ENCODE measurements around the gene B3GNT3.

The B3GNT3 gene

DNA sequence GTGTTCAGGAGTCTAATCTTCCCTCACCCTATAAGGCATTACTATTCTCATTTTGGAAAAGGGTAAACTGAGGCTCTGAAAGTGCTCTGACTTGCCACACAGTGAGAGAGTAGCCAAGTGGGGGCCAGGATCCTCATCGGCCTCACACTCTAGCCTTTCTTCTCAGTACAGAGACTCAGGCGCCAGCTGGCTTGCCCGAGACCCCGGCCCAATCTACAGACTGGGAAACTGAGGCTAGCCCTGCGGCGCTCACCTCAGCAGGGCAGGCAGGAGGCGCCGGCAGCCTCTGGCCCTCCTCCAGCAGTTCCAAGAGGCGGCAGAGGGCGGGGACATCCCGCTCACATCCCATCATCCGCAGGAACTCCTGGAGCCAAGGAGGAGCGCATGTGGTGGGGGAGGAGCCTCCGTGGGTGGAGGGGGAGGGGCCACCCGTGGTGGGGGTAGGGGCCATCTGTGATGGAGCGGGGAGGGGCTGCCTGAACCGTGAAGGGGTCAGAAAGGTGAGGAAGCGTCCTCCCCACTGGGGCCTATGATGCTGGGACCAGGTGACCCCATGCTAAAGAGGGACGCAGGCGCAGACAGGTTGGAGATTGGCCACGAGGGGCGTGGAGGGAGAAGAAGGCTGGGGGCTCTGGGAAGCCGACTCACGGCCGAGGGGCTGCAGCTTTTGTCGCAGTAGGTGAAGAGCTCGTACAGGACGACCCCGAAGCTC is 35.1 kb downstream of the B3GNT3 start:
- no peak for DNase-seq (ENCODE audit: low read depth)
- peak overlapping the region; percentile 37 for H3K4me3 ChIP-seq (ENCODE audit: low read depth, low read length)

DNA sequence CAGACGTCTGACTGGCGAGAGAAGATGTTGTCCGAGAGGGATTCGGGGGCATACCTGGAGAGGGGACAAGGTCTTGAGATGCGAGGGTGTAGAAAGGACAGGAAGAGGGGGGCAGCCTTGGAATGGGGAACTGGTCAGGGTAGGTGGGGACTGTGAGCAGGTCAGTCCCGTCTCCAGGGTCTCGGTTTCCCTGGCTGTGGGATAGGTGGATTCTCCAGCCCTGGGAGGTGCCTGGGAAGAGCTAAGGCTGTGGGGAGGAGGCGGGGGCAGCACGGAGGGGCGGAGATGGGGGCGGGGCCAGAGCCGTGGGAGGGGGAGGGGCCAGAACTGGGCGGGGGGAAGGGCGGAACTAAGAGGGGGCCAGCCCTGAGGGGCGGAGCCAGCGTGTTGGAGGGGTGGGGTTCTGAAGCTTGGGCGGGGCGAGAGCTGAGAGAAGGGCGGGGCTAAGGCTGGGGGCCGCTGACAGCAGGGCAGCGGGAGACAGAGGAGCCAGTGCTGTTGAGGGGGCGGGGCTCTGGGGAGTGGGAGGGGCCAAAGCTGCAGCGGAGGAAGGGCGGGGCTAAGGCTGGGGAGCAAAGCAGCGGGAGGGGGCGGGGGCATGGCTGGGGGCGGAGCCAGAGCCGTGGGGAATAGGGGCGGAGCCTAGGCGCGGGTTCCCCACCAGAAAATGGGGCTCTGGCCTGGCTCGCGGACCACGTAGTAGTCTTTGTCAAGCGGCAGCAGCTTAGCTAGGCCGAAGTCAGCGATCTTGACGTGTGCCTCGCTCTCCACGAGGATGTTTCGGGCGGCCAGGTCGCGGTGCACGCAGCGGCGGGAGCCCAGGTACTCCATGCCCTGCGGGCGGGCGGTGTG is 35.9 kb downstream of the B3GNT3 start:
- peak overlapping the region; percentile 37 for H3K4me3 ChIP-seq (ENCODE audit: low read depth, low read length)
- peak; percentile 35 for DNase-seq (ENCODE audit: low read depth)

DNA sequence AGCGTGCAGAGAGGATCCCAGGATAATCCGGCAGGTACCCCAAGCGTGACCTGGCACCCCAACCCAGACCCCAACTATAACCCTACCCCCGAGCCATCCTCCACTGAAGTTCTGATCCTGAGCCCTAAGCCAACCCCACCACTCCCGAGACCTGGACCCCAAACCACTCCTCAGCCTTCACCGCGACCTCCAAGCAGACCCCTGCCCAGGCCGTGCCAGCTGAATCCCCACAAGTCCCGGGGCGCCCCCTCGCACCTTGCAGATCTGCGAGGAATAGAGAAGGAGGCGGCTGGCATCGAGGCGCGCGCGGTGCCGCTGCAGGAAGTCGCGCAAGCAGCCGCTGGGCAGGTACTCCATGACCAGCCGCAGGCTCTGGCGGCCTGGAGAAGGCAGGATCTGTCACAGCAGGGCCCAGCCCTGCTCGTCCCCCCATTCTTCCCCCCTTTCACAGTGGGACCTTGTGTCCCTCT is 36.5 kb downstream of the B3GNT3 start:
- DNase-seq (ENCODE audit: low read depth): no peak
- H3K4me3 ChIP-seq (ENCODE audit: low read depth, low read length): peak overlapping the region; percentile 35

DNA sequence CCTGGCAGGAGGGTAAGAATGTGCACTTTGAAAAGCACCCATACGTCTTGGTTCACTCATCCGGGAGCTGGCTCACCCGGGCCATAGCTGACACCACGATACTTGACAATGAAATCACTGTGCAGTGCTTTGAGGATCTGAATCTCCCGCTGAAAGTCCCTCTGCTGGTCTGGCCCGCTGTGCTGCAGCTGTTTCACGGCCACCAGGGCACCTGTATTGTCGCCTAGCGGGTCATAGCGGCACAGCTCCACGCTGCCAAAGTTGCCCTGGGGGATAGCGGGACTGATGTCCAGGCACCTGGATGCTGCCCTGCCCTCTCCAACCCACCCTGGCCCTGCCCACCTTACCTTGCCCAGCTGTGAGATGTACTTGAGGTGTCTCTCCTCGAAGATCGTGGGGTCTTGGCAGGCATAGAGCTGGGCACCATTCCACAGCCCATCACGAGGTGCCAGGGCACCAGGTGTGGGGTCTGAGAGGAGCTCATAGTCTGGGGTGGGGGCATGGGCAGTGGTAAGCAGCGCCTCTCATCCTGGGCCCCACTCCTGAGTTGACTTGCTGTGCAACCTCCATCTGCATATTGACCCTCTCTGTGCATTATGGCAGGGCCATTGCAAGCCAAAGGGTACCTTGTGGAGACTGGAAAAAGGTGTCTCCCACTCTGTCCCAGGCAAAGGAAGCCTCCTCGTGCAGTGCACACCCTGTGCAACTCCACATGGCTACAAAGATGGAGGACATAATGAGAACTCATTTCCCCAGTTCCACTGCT is 37.7 kb downstream of the B3GNT3 start:
- DNase-seq (ENCODE audit: low read depth): no peak
- no peak overlapping the region for H3K4me3 ChIP-seq (ENCODE audit: low read depth, low read length)

DNA sequence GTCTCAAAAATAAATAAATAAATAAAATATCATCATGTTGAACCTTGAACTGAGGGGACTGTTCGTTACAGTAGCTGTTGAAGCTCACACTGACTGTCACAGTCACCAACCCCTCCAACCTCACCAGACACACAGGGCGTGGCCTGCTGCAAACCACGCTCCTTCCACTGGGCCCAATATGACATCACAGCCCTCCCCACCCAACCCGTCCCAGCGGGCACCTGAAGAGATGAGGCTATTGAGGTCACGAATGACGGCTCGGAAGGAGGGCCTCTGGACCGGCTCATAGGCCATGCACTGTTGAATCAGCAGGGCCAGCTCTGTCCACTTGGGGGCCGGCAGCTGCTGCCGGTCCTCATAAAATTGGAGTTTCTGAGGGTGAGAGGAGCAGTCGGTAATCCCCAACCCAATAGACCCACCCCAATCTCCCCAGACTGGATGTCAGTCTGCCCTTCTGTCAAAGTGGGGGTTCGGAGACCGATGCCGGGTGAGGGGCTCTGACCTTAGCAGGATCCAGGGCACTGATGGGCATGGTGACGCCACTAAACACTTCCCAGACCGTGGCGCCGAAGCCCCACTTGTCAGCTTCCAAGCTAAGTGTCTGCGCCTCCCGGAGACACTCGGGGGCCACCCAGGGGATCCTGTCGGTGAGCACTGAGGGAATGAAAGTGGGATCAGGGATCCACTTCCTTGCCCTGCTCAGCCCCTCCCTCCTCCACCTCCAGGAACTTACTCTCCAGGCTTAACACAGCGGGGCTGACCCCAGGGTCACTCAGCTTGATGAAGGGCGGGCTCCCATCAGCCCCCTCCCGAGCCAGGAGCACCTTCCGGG is 39.6 kb downstream of the B3GNT3 start:
- no peak for DNase-seq (ENCODE audit: low read depth)
- no peak overlapping the region for H3K4me3 ChIP-seq (ENCODE audit: low read depth, low read length)

DNA sequence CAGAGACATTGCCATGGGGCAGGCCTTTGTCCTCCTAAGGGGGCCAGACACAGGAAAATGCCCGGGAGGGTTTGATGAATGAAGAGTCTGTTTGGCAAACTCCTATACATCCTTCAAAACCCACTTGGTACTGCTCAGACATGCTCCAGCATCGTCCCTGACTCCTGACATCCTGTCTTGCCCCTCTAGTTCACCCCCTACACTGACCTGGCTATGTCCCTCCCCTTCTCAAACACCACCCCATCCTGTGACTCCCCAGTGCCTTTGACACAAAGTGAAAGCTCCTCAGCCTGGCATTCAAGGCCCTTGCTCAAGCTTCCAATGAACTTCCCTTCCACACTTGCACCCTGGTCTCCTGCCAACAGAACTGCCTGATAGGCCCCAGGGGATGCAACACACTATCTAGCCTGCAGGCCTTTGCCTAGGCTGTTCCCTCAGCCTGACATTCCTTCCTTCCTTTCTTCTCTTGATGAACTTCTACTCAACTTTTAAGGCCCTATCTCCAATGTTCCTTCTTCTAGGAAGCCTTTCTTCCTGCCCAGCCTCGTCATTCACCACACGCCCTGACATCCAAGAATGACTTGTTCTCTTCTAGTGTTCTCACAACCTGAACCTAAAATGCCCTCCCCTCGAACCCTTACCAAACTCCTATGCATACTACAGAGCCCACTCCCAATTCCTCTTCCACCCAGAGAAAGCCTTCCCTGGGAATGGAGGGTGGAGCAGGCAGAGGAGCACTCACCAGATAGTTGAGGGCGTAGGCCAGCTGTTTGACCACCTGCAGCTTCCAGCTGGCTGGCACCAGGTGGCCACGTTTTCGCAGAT is 40.5 kb downstream of the B3GNT3 start:
- no peak overlapping the region for H3K4me3 ChIP-seq (ENCODE audit: low read depth, low read length)
- DNase-seq (ENCODE audit: low read depth): no peak

DNA sequence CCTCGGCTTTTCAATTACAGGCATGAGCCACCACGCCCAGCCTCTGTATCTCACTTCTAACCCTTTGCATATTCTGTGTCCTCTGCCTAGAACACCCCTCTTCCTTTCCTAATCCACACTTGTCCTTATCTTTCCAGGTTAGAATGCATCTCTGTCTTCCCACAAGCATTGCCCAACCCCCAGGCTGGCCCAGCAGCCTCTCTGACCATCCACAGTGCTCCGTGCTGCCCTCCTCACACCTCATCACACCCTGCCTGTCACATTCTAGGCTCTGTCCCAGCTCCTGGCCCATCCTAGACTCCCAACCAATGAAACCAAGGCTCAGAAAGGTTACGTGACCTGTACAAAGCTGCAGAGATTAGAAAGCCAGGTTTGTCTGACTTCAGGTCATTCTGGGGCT is 41.6 kb downstream of the B3GNT3 start:
- H3K4me3 ChIP-seq (ENCODE audit: low read depth, low read length): no peak overlapping the region
- no peak for DNase-seq (ENCODE audit: low read depth)

DNA sequence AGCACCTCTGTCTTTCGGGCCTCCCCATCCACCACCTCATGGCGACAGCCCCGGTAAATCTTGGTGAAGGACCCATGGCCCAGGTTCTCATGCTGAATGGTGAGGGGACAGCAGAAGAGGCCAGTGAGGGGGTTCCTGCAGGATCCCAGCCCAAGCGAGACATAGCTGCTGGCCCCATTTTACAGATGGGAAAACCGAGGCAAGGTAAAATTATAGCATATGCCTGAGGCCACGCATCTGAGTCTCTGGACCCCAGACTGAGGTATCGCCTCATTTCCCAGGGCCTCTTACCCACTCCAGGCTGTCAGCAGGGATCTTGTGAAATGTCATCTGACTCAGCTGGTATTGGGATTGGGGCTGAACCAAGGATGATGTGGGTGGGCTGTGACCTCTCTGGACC is 43.0 kb downstream of the B3GNT3 start:
- no peak overlapping the region for H3K4me3 ChIP-seq (ENCODE audit: low read depth, low read length)
- no peak for DNase-seq (ENCODE audit: low read depth)

DNA sequence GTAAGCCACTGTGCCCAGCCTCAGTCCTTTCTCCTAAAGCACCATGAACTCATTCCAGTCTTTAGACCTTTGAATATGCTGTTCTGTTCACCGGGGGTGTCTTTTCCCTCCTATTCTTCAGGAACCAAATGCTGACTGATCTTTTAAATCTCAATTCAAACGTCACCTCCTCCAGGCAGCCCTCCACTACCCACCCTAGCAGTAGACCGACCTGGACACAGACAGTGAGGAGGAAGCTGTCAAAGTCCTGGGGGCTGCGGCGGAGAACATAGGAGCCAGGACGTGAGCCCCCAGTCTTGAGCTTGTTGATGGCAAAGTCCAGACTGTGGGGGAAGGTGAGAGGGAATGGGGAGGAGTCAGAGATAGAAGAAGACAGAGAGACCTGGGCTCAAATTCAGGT is 45.1 kb downstream of the B3GNT3 start:
- no peak overlapping the region for H3K4me3 ChIP-seq (ENCODE audit: low read depth, low read length)
- no peak for DNase-seq (ENCODE audit: low read depth)

DNA sequence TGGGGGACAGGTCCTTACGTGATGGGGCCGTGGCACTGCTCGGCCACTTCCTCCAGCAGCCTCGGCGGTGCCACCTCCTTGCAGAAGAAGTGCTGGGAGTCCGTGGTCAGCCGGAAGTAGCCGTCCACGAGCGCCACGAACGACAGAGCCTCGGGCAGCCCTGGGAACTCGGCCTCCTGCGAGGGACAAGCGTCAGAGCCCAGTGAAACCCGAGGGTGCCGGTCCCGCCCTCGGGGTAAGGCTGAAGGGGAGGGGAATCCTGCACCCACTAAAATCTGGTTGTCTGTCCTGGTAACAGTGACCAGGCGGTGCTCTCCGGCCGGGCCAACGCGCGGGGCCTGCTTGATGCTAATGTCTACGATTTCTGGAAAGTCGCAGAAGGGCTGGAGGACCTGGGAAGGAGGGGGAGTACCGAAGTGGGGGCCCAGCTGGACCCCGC is 46.5 kb downstream of the B3GNT3 start:
- DNase-seq (ENCODE audit: low read depth): no peak

DNA sequence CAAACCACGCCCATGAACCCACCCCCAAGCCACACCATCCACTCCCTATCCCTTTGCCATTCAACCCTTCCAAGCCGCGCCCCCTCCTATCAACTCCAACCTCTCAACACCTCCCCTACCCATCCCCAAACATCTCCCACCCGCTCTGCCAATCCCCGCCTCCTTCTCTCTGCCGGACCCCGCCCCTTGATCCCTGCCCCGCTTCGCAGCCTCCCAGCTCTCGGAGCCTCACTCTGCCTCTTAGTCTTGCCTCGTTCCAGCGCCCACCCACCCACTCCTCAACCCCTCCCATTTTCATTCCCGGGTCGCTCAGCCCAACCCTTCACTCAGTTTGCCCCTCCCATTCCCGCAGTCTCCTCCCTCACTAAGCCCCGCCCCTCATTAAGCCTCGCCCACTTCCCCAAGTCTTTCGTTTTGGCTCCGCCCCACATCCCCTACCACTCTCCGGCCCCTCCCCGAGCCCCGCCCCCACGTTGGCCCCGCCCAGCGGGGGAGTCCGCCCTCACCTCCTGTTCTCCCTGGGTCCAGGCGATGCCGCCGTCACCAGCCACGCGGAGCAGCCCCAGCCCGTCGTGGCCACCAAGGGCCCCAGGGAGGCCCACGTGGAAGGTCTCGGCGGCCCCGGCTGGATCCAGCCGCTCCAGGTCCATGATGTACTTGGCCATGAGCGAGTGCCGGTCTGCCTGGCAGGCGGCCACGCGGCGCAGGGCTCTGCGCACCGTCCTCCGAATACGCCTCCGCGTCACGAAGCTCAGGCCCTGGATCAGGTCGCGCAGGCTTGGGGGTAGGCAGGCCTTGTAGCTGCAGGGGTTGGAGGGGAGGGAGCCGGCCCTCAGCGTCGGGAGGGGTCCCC is 47.1 kb downstream of the B3GNT3 start:
- peak overlapping the region; percentile 49 for H3K4me3 ChIP-seq (ENCODE audit: low read depth, low read length)
- peak; percentile 57 for DNase-seq (ENCODE audit: low read depth)

More for the DNA sequence above, 46.5 kb downstream of the B3GNT3 start:
- H3K4me3 ChIP-seq (ENCODE audit: low read depth, low read length): peak overlapping the region; percentile 49

DNA sequence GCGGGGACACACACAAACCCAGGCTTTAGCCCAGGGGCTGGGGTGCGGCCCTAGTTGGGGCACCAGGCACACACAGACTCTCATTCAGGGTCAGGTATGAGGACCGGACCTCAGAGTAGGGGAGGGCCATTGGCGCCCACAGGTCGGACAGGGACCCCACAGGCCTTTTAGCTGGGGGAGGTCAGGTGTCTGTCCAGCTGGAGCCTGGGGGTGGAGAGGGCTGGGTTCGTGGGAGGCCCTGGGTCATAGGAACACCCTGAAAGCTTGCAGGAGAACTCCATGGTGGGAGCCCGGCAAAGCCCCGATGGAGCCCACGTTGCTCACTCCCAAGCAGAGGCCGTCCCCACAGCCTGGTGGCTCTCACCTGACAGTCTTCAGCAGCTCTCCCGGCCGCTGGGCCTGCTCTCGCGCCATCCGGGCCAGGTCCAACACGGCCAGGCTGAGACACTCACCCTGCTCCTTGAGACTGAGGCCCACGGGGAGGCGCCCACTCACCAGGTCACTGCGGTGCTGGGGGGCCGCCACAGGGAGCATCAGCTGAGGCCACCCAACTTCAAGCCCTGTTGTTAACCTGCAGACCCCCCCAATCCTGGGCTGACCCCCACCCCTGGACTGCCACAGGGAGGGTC is 47.8 kb downstream of the B3GNT3 start:
- DNase-seq (ENCODE audit: low read depth): no peak
- peak overlapping the region; percentile 49 for H3K4me3 ChIP-seq (ENCODE audit: low read depth, low read length)

DNA sequence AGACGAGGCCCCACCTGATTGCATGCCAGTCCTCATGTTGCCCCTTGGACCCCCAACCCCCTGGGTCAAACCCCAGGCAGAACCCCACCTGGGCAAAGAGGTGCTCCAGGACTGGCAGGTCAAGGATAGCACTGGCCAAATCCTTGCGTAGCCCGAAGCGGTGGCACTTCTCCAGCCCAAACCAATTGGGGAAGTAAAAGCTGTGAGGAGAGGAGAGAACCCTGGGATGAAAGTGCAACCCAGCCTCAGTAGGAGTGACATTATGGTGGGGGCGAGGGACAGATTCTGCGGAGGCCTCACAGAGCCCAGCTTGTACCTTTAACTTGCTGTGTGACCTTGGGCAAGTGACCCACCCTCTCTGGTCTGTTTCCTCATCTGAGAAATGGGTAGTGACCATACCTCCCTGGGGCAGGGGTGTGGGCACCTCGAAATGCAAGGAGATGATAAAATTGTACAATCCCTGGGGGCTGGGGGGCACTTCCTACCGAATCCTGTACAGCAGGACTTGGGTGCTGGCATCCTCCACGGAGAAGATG is 48.4 kb downstream of the B3GNT3 start:
- H3K4me3 ChIP-seq (ENCODE audit: low read depth, low read length): no peak overlapping the region
- DNase-seq (ENCODE audit: low read depth): no peak

DNA sequence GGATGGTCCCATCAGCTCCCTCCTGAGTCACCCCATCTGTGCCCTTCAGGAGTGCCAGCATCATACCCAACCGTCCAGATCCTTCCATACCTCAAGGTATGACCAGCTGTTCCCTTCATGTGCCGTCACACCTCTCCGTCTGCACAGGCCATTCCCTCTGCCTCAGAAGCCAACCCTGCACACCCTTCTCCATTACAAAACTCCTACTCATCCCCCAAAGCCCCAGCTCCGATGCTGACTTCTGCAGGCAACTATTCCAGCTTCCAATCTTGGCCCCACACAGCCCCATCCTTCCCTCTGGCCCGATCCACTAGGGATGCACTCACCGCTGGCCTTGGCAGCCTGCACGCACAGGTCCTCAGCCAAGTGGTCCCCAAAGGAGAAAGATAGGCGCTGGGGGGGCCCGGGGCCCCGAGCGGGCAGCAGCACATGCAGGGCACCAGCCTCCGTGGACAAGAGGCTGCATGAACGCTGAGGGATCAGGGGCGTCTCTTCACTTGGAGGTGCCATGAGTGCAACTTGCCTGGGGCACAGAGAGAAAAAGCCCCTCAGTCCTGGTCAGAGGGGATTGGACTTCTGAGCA is 49.1 kb downstream of the B3GNT3 start:
- no peak for DNase-seq (ENCODE audit: low read depth)
- H3K4me3 ChIP-seq (ENCODE audit: low read depth, low read length): no peak overlapping the region

DNA sequence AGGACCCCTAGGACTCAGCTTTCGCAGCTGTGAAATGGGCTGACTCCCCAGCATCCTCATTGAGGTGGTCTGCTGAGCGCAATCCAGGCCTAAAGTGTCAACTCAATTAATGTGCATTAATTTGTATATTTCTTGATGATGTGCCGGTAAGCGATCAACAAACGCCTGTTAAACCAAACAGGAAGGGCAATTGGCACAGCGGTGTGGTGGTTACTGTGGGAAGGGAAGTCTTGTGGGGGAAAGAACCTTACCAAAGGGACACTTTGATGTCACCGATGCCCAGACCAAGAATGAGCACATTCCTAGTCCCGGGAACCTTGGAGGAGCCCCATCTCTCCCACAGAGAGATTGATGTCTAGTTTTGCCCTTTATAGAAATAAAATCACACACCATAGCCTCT is 51.2 kb downstream of the B3GNT3 start:
- no peak overlapping the region for H3K4me3 ChIP-seq (ENCODE audit: low read depth, low read length)
- no peak for DNase-seq (ENCODE audit: low read depth)

DNA sequence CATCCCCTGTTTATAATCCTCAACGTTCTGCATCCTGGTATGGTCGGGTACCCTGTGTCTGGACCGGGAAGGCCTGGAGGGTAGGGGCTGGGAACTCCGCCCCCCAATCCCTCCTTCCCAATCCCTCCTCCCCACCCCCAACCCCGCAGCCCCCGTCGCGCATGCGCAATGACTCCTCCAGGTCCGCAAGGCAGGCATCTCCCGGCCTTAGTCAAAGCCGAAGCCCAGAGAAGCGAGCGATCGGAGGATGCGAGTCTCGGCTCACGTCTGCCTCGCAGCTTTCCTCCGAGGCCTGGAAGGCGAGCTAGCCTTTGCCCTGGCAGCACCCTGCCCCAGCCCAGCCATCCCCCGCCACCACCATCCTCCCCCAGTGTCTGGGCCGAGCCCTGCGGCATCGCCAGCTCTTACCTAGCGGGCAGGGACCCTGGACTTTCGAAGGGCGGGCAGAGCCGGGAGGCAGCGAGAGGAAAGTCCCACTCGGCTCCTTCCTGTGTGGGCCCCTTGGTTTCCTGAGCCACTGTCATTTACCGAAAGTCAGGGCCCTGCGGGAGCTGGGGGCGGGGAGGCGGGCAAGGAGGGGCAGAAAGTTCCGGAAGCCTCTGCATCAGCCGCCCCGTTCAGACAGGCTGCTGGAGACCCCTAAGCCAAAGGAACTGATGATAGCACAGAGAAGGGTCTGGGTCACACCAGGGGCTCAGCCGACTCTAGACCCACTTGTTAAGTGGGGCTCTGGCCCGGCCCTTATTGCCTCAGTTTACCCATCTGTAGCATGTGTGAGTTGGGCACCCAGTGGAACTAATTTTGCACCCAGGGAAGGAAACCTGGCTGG is 52.8 kb downstream of the B3GNT3 start, which contains the start of gene JAK3:
Gene JAK3 (minus strand): TSS at position 445 of the 829 bp plus-strand sequence. CDS start 3,565 bp downstream, outside the sequence.
- peak within 1 kb of the TSS; percentile 44 for H3K4me3 ChIP-seq (ENCODE audit: low read depth, low read length)
- no peak for DNase-seq (ENCODE audit: low read depth)

All from skeletal muscle cell (primary cell).